HL-60/S4 (cell line): ENCODE data around the gene CRTAC1.

ENCODE experiments used
- in situ Hi-C: fragments of 300-500 bp; cut with MboI; formaldehyde crosslinking; loops from 2 replicates; pipeline ENCODE4 v1.14.3; 2022; ENCODE audit warnings: low sequenced_read_pairs

The CRTAC1 gene

DNA sequence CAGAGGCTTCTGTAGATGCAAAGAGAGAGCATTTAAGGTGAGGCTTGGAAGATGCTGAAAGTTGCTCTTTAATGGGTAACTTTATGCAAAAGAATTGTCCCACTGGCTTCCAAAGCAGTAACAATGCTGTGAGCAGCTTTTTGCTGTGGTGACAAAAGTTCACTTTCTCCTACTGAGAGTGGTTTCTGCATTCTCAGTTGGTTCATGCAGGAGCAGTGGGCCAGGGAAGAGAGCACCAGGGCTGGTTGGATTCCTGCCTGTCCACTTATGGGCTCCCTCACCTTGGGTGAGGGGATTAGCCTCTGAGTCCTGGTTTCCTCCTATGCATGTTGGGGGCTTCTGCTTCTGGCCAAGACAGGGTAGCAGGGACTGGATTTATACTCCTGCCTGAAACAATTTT lies 211.8 kb downstream of the CRTAC1 start:
- in situ Hi-C loops = no loop called here

DNA sequence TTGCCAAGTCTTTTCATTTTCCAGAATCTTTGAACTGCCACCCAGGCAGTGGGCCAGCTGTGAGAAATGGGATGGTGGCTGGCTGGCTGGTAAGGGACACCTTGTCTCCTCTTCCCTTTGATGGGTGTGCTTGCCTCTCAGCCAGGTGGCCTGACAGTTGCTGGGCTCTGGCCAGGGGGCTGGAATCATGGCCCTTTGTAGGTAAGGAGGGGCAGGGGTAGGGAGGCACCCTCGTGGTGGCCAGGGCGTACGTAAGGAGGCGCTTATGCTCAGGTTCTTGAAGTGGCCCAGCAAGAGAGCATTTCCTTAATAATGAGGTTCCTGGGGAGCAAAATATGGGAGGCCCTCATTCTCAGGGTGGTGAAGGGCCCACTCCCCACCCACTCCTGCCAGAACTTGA lies 213.8 kb downstream of the CRTAC1 start:
- in situ Hi-C loops = no loop called here
